NT2/D1 (cell line): Measurements from ENCODE around the gene ATP6V0B.

Source experiments
- SUZ12 ChIP-seq: IDR thresholded peaks from 2 replicates; pipeline ENCODE4 v1.6.1; 2011; ENCODE audit not compliant: insufficient read length, insufficient read depth; ENCODE audit errors: extremely low read depth
- YY1 ChIP-seq: IDR thresholded peaks from 2 replicates; pipeline ENCODE4 v1.6.1; 2011; ENCODE audit not compliant: insufficient read length, insufficient read depth
- ZNF274 ChIP-seq: IDR thresholded peaks from 2 replicates; pipeline ENCODE4 v1.6.1; 2011; ENCODE audit warnings: mild to moderate bottlenecking, low read depth, low read length

GRCh38 chr1:44016041-44016889, 41.5 kb downstream of the ATP6V0B start:
- no peak for TF ChIP-seq ZNF274
- TF ChIP-seq YY1 = no peak
- no peak for TF ChIP-seq SUZ12
